ENCODE results near the gene SREBF2. TPM values are rescaled to one million over a fixed set of nuclear protein-coding genes. Genes with fewer than 3 reads are reported as not detected.

The SREBF2 gene
- total RNA-seq, 1 donor from 2014 or later: 61.1 TPM

- no peak for TF ChIP-seq CTCF (conservative IDR thresholded peaks at IDR 0.05; ENCODE audit: low read depth, low read length)
- DNase-seq (ENCODE audit: low read depth): no peak
- no peak overlapping the region for H3K4me3 ChIP-seq (ENCODE audit: low read depth, low read length)
These were observed 67.2 kb downstream of the SREBF2 start for GRCh38 chr22:41899992-41900651.

- no peak for TF ChIP-seq CTCF (conservative IDR thresholded peaks at IDR 0.05; ENCODE audit: low read depth, low read length)
- H3K4me3 ChIP-seq (ENCODE audit: low read depth, low read length): no peak overlapping the region
These were observed 67.9 kb downstream of the SREBF2 start for GRCh38 chr22:41900652-41901312.

GRCh38 chr22:41902016-41902415, 69.1 kb downstream of the SREBF2 start:
- no peak overlapping the region for H3K4me3 ChIP-seq (ENCODE audit: low read depth, low read length)
- TF ChIP-seq CTCF (conservative IDR thresholded peaks at IDR 0.05; ENCODE audit: low read depth, low read length): no peak
- DNase-seq (ENCODE audit: low read depth): no peak

More at GRCh38 chr22:41900652-41901312, 67.9 kb downstream of the SREBF2 start:
- no peak for DNase-seq (ENCODE audit: low read depth)

- no peak for DNase-seq (ENCODE audit: low read depth)
- no peak for TF ChIP-seq CTCF (conservative IDR thresholded peaks at IDR 0.05; ENCODE audit: low read depth, low read length)
- H3K4me3 ChIP-seq (ENCODE audit: low read depth, low read length): no peak overlapping the region
These were observed 70.1 kb downstream of the SREBF2 start for GRCh38 chr22:41902932-41903421.

GRCh38 chr22:41904450-41905410, 71.8 kb downstream of the SREBF2 start:
- DNase-seq (ENCODE audit: low read depth): no peak
- no peak for TF ChIP-seq CTCF (conservative IDR thresholded peaks at IDR 0.05; ENCODE audit: low read depth, low read length)
- no peak overlapping the region for H3K4me3 ChIP-seq (ENCODE audit: low read depth, low read length)

GRCh38 chr22:41905411-41906202, 72.7 kb downstream of the SREBF2 start:
- H3K4me3 ChIP-seq (ENCODE audit: low read depth, low read length): no peak overlapping the region
- no peak for TF ChIP-seq CTCF (conservative IDR thresholded peaks at IDR 0.05; ENCODE audit: low read depth, low read length)
- DNase-seq (ENCODE audit: low read depth): no peak

All from epithelial cell of proximal tubule (primary cell).